Trophoblast cell (in vitro differentiated cells and primary cell): ENCODE measurements around the gene VOPP1.
A peak's percentile ranks its signal among the peaks of the same experiment; 100 is the strongest.

ENCODE experiments used
- DNase-seq, 2 donors: peaks; one replicate each; pipeline ENCODE4 v3.0.0-alpha.2; 2016
- H2AFZ ChIP-seq: 2 replicates; pipeline ENCODE4 v1.6.1; 2013; ENCODE audit warnings: low read length, moderate library complexity, mild to moderate bottlenecking; ENCODE audit not compliant: insufficient read depth, poor library complexity
- H2AK5ac ChIP-seq: 2 replicates; pipeline ENCODE4 v1.6.1; 2013; ENCODE audit warnings: mild to moderate bottlenecking, low read length
- H2BK120ac ChIP-seq: 2 replicates; pipeline ENCODE4 v1.6.1; 2013; ENCODE audit warnings: low read length, mild to moderate bottlenecking, moderate library complexity; ENCODE audit not compliant: insufficient read depth, poor library complexity
- H2BK12ac ChIP-seq: 2 replicates; pipeline ENCODE4 v1.6.1; 2013; ENCODE audit warnings: mild to moderate bottlenecking, low read length, moderate library complexity
- H2BK5ac ChIP-seq: 2 replicates; pipeline ENCODE4 v1.6.1; 2013; ENCODE audit warnings: low read length, low read depth, moderate library complexity, mild to moderate bottlenecking; ENCODE audit not compliant: poor library complexity
- H3K14ac ChIP-seq: 2 replicates; pipeline ENCODE4 v1.6.1; 2013; ENCODE audit warnings: mild to moderate bottlenecking, low read length
- H3K18ac ChIP-seq: 2 replicates; pipeline ENCODE4 v1.6.1; 2013; ENCODE audit warnings: mild to moderate bottlenecking, low read length
- H3K23ac ChIP-seq: 2 replicates; pipeline ENCODE4 v1.6.1; 2013; ENCODE audit warnings: low read length
- H3K27ac ChIP-seq: 2 replicates; pipeline ENCODE4 v1.5.1; 2013; ENCODE audit warnings: low read depth, mild to moderate bottlenecking, inconsistent platforms, low read length, moderate library complexity
- H3K27me3 ChIP-seq: 2 replicates; pipeline ENCODE4 v1.6.1; 2013; ENCODE audit warnings: inconsistent platforms, mild to moderate bottlenecking, low read length, moderate library complexity; ENCODE audit not compliant: insufficient read depth
- H3K36me3 ChIP-seq, 2 experiments: 1 replicate in 1 of 2; 2 replicates in 1 of 2; pipeline ENCODE4 v1.6.1; 2013; ENCODE audit warnings: low read length in 2 of 2, mild to moderate bottlenecking in 2 of 2, moderate library complexity in 1 of 2; ENCODE audit not compliant: insufficient read depth in 2 of 2, control insufficient read depth in 1 of 2
- H3K4ac ChIP-seq: 2 replicates; pipeline ENCODE4 v1.6.1; 2013; ENCODE audit warnings: low read depth, mild to moderate bottlenecking, low read length, moderate library complexity
- H3K4me1 ChIP-seq, 2 experiments: 1 replicate in 1 of 2; 2 replicates in 1 of 2; pipeline ENCODE4 v1.6.1; 2013; ENCODE audit warnings: low read length in 2 of 2, mild to moderate bottlenecking in 2 of 2, moderate library complexity in 1 of 2; ENCODE audit not compliant: insufficient read depth in 2 of 2, control insufficient read depth in 1 of 2
- H3K4me2 ChIP-seq: 2 replicates; pipeline ENCODE4 v1.6.1; 2013; ENCODE audit warnings: inconsistent platforms, mild to moderate bottlenecking, low read length, moderate library complexity
- H3K4me3 ChIP-seq: 2 replicates; pipeline ENCODE4 v1.5.1; 2013; ENCODE audit warnings: mild to moderate bottlenecking, low read depth, low read length, inconsistent platforms
- H3K79me1 ChIP-seq: one replicate; pipeline ENCODE4 v1.6.1; 2013; ENCODE audit warnings: low read length
- H3K79me2 ChIP-seq: 2 replicates; pipeline ENCODE4 v1.6.1; 2013; ENCODE audit warnings: low read length, mild to moderate bottlenecking; ENCODE audit not compliant: control insufficient read depth, insufficient read depth, poor library complexity
- H3K9ac ChIP-seq: 2 replicates; pipeline ENCODE4 v1.6.1; 2013; ENCODE audit warnings: mild to moderate bottlenecking, low read length
- H3K9me3 ChIP-seq: 2 replicates; pipeline ENCODE4 v1.6.1; 2013; ENCODE audit warnings: low read depth, mild to moderate bottlenecking, control low read depth, inconsistent platforms, low read length; ENCODE audit not compliant: insufficient read depth
- H4K12ac ChIP-seq: 2 replicates; pipeline ENCODE4 v1.6.1; 2013; ENCODE audit warnings: low read depth, mild to moderate bottlenecking, low read length, moderate library complexity
- H4K8ac ChIP-seq: 2 replicates; pipeline ENCODE4 v1.6.1; 2013; ENCODE audit warnings: low read depth, mild to moderate bottlenecking, low read length, moderate library complexity
- H4K91ac ChIP-seq: one replicate; pipeline ENCODE4 v1.6.1; 2013; ENCODE audit warnings: low read depth, mild to moderate bottlenecking, low read length, moderate library complexity
- WGBS: extraction: QIAGEN DNeasy Blood & Tissue Kit; methylation state at CpG from one replicate; pipeline ENCODE4 v1.1.7; 2013; ENCODE audit warnings: missing lambda C conversion rate; ENCODE audit not compliant: insufficient read length, insufficient coverage; ENCODE audit errors: extremely low coverage; 5-methylcytosine and 5-hydroxymethylcytosine counted together

Gene VOPP1

DNA sequence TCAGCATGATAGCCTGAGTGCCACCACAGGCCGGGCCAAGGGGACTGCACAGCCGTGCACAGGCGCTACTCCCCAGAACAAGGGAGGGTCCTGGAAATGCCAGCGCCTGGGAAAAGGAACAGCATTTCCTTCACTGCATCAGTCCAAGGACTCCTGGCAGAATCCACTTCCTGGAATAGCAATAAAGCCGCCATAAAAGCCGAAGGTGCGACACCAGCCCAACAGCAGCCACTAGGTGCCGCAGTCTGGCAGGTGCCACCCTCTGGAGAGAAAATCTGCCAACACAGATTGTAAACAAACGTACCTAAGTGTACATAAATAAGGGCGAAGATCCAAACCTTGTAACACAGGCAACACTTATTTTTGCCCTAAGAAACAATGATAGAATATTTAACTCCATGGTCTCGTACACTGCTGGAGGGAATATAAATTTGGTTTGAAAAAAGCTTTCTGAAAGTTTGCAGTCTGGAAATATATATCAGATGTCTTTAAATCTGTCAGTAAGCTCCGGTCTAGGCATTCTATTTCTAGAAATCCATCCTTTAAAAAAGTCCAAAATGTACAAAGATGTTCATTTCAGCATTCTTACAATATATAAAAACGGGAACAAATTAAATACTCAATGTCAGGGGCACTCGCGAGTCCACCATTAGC, 22.2 kb downstream of the VOPP1 start:
- Histone ChIP-seq H3K9me3 (peaks cover 1% of the 10 kb centered on the region), H2BK12ac (no peak overlapping the region), H3K27ac (no peak overlapping the region), H2AFZ (no peak overlapping the region), H2AK5ac (no peak overlapping the region), H4K91ac (no peak overlapping the region), H4K12ac (no peak overlapping the region), H2BK5ac (no peak overlapping the region), H3K4me2 (no peak overlapping the region), H3K36me3 (no peaks in the 10 kb centered on the region), H3K4me3 (no peak overlapping the region), H3K4ac (no peak overlapping the region), H3K27me3 (no peaks in the 10 kb centered on the region), H3K79me1 (no peaks in the 10 kb centered on the region), H3K18ac (no peak overlapping the region), H3K14ac (no peak overlapping the region), H3K23ac (no peak overlapping the region), H3K4me1 (peaks cover 4 to 9% of the 10 kb centered on the region in 2 experiments), H2BK120ac (no peak overlapping the region), H3K79me2 (no peaks in the 10 kb centered on the region), H4K8ac (no peak overlapping the region), H3K9ac (no peak overlapping the region)
- WGBS: no CpG with 5 or more reads among the region's 15 CpGs
- DNase-seq: peak in 1 of 2 donors; percentile 16

DNA sequence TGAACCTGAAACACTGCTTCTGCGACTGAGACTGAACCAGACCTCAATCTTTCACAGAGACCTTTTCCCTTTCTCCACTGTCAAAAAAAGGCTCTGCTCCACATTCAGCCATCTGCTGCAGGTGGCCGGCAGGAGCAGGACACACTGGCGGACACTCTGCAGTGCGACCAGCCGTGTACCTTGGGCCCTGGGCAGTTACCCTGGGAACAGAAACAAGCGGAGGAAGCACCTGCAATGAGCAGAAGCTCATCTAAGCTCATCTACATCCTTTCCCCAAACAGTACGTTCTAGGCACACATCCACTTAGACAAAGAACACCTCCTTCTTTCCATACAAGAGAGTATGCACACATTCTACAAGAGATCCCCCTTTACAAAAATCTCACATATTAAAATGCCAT, 22.8 kb downstream of the VOPP1 start:
- Histone ChIP-seq H2BK120ac (no peak overlapping the region), H3K14ac (no peak overlapping the region), H2AFZ (no peak overlapping the region), H4K91ac (no peak overlapping the region), H2AK5ac (no peak overlapping the region), H2BK12ac (no peak overlapping the region), H3K27ac (no peak overlapping the region), H3K79me1 (no peaks in the 10 kb centered on the region), H3K9me3 (peaks cover under 1% of the 10 kb centered on the region), H3K79me2 (no peaks in the 10 kb centered on the region), H3K4me1 (peaks cover 4 to 9% of the 10 kb centered on the region in 2 experiments), H3K4me2 (no peak overlapping the region), H3K4me3 (peak overlapping the region; percentile 41), H3K27me3 (no peaks in the 10 kb centered on the region), H4K8ac (no peak overlapping the region), H4K12ac (no peak overlapping the region), H3K36me3 (no peaks in the 10 kb centered on the region), H2BK5ac (no peak overlapping the region), H3K18ac (no peak overlapping the region), H3K23ac (no peak overlapping the region), H3K4ac (no peak overlapping the region), H3K9ac (no peak overlapping the region)
- no CpG with 5 or more reads among the region's 7 CpGs for WGBS
- no peak for DNase-seq

DNA sequence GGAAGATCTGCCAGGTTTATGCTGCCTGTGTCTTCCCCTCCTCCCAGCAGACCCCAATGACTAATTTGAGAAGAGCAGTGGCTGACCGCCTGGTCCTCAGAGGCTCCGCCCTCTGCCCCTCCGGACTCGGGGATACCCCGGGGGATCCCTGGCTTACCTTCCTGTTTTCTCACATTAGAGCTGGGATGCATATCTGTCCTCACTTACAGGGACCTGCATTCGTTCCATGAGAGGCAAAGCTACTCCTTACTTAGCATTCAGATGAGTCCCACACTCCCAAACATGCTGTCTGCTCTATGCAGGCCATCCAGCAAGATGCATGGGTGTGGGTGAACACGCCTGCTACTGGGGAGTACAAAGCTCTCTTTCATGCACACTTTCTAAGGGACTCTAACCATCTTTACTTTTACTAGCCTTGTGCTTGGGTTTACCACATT, 24.0 kb downstream of the VOPP1 start:
- H3K4me1 ChIP-seq: peaks cover 4 to 9% of the 10 kb centered on the region in 2 experiments
- no peak overlapping the region for H2AK5ac ChIP-seq
- H3K18ac ChIP-seq: no peak overlapping the region
- no peak overlapping the region for H4K12ac ChIP-seq
- H3K9ac ChIP-seq: no peak overlapping the region
- H3K9me3 ChIP-seq: peaks cover 1% of the 10 kb centered on the region
- no peak overlapping the region for H4K8ac ChIP-seq
- no peaks in the 10 kb centered on the region for H3K36me3 ChIP-seq
- H3K4me2 ChIP-seq: no peak overlapping the region
- no peak for DNase-seq
- no peak overlapping the region for H3K4ac ChIP-seq
- WGBS: no CpG with 5 or more reads among the region's 7 CpGs
- no peak overlapping the region for H2AFZ ChIP-seq
- no peak overlapping the region for H4K91ac ChIP-seq
- no peaks in the 10 kb centered on the region for H3K79me1 ChIP-seq
- H3K79me2 ChIP-seq: no peaks in the 10 kb centered on the region
- H3K27me3 ChIP-seq: no peaks in the 10 kb centered on the region
- H3K23ac ChIP-seq: no peak overlapping the region
- no peak overlapping the region for H2BK5ac ChIP-seq
- H2BK120ac ChIP-seq: no peak overlapping the region
- H3K14ac ChIP-seq: no peak overlapping the region
- no peak overlapping the region for H2BK12ac ChIP-seq
- H3K27ac ChIP-seq: no peak overlapping the region
- H3K4me3 ChIP-seq: no peak overlapping the region

DNA sequence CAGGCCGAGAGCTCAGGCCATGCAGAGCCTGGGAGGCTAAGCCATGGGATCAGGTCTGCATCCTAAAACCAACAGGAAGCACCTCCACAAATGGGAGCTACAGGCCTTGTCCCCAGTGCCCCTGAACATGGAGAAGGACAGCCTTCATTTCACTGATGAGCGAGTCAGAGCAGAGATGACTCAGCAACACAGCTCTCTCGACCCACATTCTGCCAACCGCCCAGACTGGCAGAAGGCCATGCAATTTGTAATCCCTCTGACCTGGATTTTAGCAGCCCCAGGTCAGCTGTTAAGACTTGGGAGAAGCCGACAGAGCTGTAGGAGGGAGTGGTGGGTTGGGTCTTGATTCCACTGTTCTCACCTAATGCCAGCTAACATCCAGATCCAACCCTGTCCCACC, 25.5 kb downstream of the VOPP1 start:
- no peak overlapping the region for H3K9ac ChIP-seq
- H3K36me3 ChIP-seq: no peaks in the 10 kb centered on the region
- DNase-seq: peak in 1 of 2 donors; percentile 37
- no peak overlapping the region for H3K4me3 ChIP-seq
- H3K23ac ChIP-seq: no peak overlapping the region
- no peak overlapping the region for H4K12ac ChIP-seq
- no peak overlapping the region for H2AFZ ChIP-seq
- H4K8ac ChIP-seq: no peak overlapping the region
- no peaks in the 10 kb centered on the region for H3K79me2 ChIP-seq
- no CpG with 5 or more reads among the region's 5 CpGs for WGBS
- no peaks in the 10 kb centered on the region for H3K27me3 ChIP-seq
- H3K4me1 ChIP-seq: peaks cover 0 to 4% of the 10 kb centered on the region in 2 experiments
- H3K4ac ChIP-seq: no peak overlapping the region
- peaks cover 1% of the 10 kb centered on the region for H3K9me3 ChIP-seq
- H3K27ac ChIP-seq: no peak overlapping the region
- H2BK12ac ChIP-seq: no peak overlapping the region
- no peak overlapping the region for H3K18ac ChIP-seq
- H2AK5ac ChIP-seq: no peak overlapping the region
- no peaks in the 10 kb centered on the region for H3K79me1 ChIP-seq
- no peak overlapping the region for H3K14ac ChIP-seq
- no peak overlapping the region for H2BK5ac ChIP-seq
- no peak overlapping the region for H4K91ac ChIP-seq
- H2BK120ac ChIP-seq: no peak overlapping the region
- H3K4me2 ChIP-seq: no peak overlapping the region
